GM19099 (cell line): ENCODE data around the gene TIMM22.
A peak's percentile ranks its signal among the peaks of the same experiment; 100 is the strongest.

Experiments
- POLR2A ChIP-seq: IDR thresholded peaks from 3 replicates; pipeline ENCODE4 v1.6.1; 2011; ENCODE audit warnings: low read depth; ENCODE audit not compliant: insufficient read length; ENCODE audit errors: extremely low read depth

The TIMM22 gene

DNA sequence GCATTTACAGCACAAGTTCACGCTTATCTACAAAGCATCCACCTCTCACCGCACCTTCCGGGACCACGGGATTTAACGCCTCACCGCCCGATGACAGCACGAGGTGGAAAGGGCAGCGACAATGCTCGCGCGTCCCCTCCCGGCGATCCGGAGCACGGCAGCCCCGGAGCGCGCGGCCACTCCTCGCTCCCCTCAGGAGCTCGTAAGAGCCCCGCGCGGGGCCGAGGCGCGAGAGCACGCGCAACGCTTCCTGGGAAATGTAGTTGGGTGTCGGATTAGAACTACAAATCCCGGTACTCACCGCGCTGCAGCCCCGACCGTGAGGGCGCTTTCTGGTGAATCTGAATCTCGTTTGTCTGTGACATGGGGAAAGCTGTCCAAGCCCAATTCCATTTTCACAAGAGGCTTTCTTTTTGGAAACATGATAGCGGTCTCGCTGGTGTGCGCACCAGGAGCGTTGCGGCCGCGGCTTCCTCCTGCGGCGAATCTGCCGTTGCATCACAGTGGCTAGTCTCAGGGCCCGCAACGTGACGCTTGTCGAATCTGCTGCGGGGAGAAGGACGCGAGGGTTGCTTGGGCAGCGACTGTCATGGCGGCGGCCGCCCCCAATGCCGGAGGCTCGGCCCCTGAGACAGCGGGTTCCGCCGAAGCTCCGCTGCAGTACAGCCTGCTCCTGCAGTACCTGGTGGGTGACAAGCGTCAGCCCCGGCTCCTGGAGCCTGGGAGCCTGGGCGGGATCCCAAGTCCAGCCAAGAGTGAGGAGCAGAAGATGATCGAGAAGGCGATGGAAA lies at the start of gene TIMM22:
TIMM22 (plus strand) TSS at position 576 of the 791 bp plus-strand sequence; CDS start at position 590, 14 bp downstream.
- peak; percentile 95 for TF ChIP-seq POLR2A

- TF ChIP-seq POLR2A = no peak
Measured at GRCh38 chr17:948284-948852, 48.6 kb upstream of the TIMM22 start.

DNA sequence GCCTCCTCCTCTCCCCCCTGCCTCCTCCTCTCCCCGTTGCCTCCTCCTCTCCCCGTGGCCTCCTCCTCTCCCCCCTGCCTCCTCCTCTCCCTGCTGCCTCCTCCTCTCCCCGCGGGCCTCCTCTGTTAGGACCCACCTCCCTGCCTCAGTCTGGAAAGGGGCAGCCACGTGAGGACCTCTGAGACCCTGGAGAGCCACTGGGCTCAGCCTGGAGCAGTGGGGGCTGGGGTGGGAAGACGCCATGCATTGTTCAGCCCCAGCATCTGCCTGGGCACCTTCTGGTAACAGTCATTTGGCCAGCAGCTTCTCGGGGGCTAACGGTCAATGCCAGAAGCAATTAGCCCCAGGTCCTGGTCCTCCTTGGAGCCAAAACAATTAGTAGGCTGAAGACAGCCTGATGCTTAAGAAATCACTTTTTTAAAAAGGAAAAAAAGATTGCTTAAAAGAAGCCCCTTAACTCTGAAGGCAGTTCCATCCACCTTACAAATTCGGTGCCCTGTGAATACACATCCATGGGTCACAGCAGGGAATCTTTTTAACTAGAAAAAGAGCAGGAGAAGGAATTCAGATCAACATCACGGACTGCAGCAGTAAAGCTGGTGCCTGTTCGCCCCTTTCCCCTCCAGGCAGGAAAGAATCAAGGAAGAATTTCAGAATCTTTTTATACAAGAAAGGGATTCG lies 47.2 kb upstream of the TIMM22 start:
- TF ChIP-seq POLR2A = no peak

DNA sequence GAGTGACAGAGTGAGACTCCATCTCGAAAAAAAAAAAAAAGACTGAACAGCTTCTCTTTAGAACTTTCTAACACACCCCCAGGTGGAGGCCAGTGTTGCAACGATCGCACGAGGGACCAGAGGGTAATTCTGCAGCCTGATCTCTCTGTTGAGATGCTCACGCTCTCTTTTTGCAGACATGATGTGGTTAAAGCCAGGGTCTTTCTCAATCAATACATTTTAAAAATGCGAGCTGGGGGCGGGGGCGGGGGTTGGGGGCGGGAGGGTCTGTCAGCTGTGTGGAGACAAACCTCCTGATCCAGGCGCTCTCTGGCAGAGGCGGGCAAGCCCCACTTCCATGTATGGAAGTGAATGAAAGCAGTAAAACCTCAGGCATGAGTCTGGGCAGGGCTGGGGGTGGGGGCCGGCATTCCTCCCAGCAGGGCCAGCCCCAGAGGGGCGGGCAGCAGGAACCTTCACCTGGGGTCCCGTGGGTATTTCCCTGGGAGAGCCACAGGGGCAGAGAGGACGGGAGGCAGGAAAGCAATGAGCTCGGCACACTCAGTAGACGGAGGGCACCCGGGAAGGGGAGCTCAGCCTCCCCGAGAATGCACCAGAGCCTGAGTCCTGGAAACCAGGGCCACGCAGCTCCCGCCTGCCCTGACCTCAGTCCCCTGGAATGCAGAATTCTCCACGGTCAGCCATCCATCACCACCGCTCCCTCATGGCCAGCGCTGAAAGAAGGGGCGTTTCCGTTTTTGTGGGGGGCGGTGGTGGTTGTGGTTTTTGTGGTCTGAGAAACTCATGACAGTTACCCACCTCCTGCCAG lies 45.4 kb upstream of the TIMM22 start:
- TF ChIP-seq POLR2A = no peak

DNA sequence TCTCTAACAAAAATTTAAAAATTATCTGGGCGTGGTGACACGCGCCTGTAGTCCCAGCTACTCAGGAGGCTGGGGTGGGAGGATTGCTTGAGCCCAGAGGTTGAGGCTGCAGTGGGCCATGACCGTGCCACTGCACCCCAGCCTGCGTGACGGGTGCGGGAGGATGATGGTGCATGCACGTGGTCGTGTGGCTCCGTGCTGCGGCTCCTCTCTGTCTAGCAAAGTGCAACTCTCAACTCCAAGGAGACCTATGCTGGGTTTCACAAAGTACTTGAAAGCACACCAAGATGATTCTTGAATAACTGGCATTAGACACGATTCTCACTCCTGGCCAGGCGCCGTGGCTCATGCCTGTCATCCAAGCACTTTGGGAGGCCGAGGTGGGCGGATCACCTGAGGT lies 43.2 kb upstream of the TIMM22 start:
- TF ChIP-seq POLR2A = no peak

- no peak for TF ChIP-seq POLR2A
Measured at GRCh38 chr17:954431-955164, 42.3 kb upstream of the TIMM22 start.

DNA sequence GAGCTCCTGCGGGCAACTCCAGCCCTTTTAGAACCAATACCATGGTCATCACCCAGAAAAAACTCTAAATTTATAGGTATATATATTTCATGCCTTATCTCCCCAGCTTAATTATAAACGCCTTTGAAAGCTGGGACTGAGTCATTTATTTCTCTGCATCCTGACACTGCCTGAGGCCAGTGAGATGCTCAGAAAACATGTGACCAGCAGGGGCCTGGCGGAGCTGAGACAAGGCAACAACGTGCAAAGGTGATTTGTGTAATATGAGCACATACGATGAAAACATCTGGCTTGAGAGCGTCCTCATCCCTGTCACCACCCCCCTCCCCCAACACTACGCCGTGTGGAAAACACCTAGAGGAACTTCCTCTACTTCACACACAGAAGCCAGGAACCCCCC lies 40.0 kb upstream of the TIMM22 start:
- TF ChIP-seq POLR2A = no peak

DNA sequence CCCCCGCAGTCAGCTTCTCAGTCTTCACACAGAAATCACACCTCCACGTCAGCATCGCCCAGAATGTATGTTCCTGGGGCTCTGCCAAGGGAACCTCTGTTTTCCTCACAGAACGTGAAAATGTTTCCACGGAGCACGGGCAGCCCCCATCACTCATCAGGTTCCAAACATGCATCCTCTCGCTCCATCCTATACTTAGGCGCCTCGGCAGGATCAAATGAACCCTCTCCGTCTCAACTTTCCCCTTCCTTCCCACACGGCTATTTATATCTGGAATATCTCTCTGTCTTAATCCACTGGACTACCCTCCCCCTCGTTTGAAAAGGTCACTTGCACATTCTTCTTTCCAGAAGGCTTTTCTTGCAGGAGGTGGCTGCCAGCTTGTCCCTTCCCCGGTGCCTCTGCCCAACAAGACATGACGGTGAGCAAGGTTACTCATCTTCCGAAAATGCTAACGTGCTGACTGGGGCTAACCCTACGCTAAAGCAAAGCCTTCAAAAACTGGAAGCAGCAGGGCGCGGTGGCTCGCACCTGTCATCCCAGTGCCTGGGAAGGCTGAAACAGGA lies 39.0 kb upstream of the TIMM22 start:
- no peak for TF ChIP-seq POLR2A

GRCh38 chr17:958712-959451 lies 38.0 kb upstream of the TIMM22 start:
- no peak for TF ChIP-seq POLR2A

GRCh38 chr17:962166-962565 lies 34.8 kb upstream of the TIMM22 start:
- TF ChIP-seq POLR2A = no peak

- no peak for TF ChIP-seq POLR2A
Measured at GRCh38 chr17:962670-963069, 34.3 kb upstream of the TIMM22 start.

DNA sequence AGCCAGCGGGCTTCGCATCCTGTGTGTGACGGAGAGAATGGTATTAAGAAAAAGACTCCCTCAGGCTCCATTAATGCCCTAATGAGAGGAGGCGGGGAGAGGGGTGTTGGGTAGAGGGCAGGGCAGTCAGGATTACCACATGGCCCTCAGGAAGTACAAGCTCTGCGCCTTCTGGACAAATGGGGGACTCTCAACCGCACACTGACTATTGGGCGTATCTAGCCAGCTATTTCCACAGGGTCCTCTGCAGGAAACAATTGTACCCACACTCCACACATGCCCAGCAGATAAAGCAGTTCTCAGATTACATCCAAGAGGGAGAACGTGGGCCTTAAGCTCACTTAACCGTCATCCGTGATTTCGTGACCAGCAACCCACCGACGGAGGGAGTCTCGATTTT lies 32.1 kb upstream of the TIMM22 start:
- TF ChIP-seq POLR2A = no peak

GRCh38 chr17:965311-965989 lies 31.5 kb upstream of the TIMM22 start:
- TF ChIP-seq POLR2A = no peak
